IPS-18c (cell line): ENCODE measurements around the gene MYL7.

Source experiments
- H3K4me3 ChIP-seq: 2 replicates; pipeline ENCODE4 v1.7.0; 2013; ENCODE audit warnings: low read depth, mild to moderate bottlenecking, low read length, moderate library complexity; ENCODE audit not compliant: insufficient read depth
- H3K9me3 ChIP-seq: one replicate; pipeline ENCODE4 v1.6.1; 2013; ENCODE audit warnings: mild to moderate bottlenecking, low read length, moderate library complexity; ENCODE audit not compliant: control insufficient read depth, insufficient read depth

MYL7 gene

GRCh38 chr7:44110719-44111635 lies 30.2 kb downstream of the MYL7 start:
- no peaks in the 10 kb centered on the region for H3K9me3 ChIP-seq
- no peak overlapping the region for H3K4me3 ChIP-seq

GRCh38 chr7:44109991-44110390 lies 31.1 kb downstream of the MYL7 start:
- Histone ChIP-seq H3K4me3 (no peak overlapping the region), H3K9me3 (no peaks in the 10 kb centered on the region)

- Histone ChIP-seq H3K4me3 (no peak overlapping the region), H3K9me3 (no peaks in the 10 kb centered on the region)
Observed at GRCh38 chr7:44108768-44109750, 32.1 kb downstream of the MYL7 start.

- Histone ChIP-seq H3K9me3 (no peaks in the 10 kb centered on the region), H3K4me3 (no peak overlapping the region)
Observed at GRCh38 chr7:44107961-44108767, 33.0 kb downstream of the MYL7 start.

GRCh38 chr7:44107116-44107960 lies 33.8 kb downstream of the MYL7 start:
- H3K9me3 ChIP-seq, result no peaks in the 10 kb centered on the region

GRCh38 chr7:44106311-44107065 lies 34.6 kb downstream of the MYL7 start:
- H3K9me3 ChIP-seq, result no peaks in the 10 kb centered on the region
- no peak overlapping the region for H3K4me3 ChIP-seq

More at GRCh38 chr7:44107116-44107960, 33.8 kb downstream of the MYL7 start:
- H3K4me3 ChIP-seq, result no peak overlapping the region

GRCh38 chr7:44105832-44106231 lies 35.3 kb downstream of the MYL7 start:
- Histone ChIP-seq H3K9me3 (no peaks in the 10 kb centered on the region), H3K4me3 (no peak overlapping the region)

- peak overlapping the region; percentile 71 for H3K4me3 ChIP-seq
Observed at GRCh38 chr7:44104860-44105771, 36.0 kb downstream of the MYL7 start.

GRCh38 chr7:44103923-44104859 lies 36.9 kb downstream of the MYL7 start, which contains the start of gene AEBP1:
Gene AEBP1, plus strand, starts transcription at chr7:44104345. Its CDS starts 321 bp downstream, at chr7:44104666.
- no peaks in the 10 kb centered on the region for H3K9me3 ChIP-seq
- peak within 1 kb of the TSS; percentile 71 for H3K4me3 ChIP-seq

More at GRCh38 chr7:44104860-44105771, 36.0 kb downstream of the MYL7 start:
- H3K9me3 ChIP-seq, result no peaks in the 10 kb centered on the region

- Histone ChIP-seq H3K9me3 (no peaks in the 10 kb centered on the region), H3K4me3 (peak overlapping the region; percentile 40; the same call in 1 of the 2 replicates)
Observed at GRCh38 chr7:44103566-44103922, 37.6 kb downstream of the MYL7 start.

- Histone ChIP-seq H3K4me3 (no peak overlapping the region), H3K9me3 (no peaks in the 10 kb centered on the region)
Observed at GRCh38 chr7:44102846-44103565, 38.1 kb downstream of the MYL7 start.

- H3K9me3 ChIP-seq, result no peaks in the 10 kb centered on the region
- no peak overlapping the region for H3K4me3 ChIP-seq
Observed at GRCh38 chr7:44101966-44102845, 38.9 kb downstream of the MYL7 start.
